AG04449 (cell line): ENCODE measurements around the gene NCAPH2.
A peak's percentile ranks its signal among the peaks of the same experiment; 100 is the strongest.

Experiments
- CTCF ChIA-PET: fragments of 350-600 bp; formaldehyde crosslinking; extraction: SDS; loops from one replicate; lab custom pipeline; 2021; ENCODE audit warnings: antibody characterized with exemption; lab: Yijun Ruan, JAX
- POLR2A ChIA-PET: fragments of 400-600, 350-600 bp; formaldehyde crosslinking; extraction: SDS; loops from one replicate; lab custom pipeline; 2020; ENCODE audit warnings: antibody characterized with exemption, inconsistent platforms; lab: Yijun Ruan, JAX
- DNase-seq: peaks from one replicate; pipeline ENCODE4 v3.0.0-alpha.2; 2010; ENCODE audit warnings: low read depth, low spot score
- H3K4me3 ChIP-seq: 2 replicates; pipeline ENCODE4 v1.5.1; 2011; ENCODE audit warnings: low read depth, mild to moderate bottlenecking, control low read depth, low read length
- TF ChIP-seq, protein P1 (sequence below): IDR thresholded peaks from one replicate; pipeline ENCODE4 v1.5.1; 2011; ENCODE audit warnings: mild to moderate bottlenecking, moderate library complexity, low read length, control low read depth, inconsistent platforms; ENCODE audit not compliant: insufficient read depth; ENCODE audit errors: missing control alignments

The NCAPH2 gene

DNA sequence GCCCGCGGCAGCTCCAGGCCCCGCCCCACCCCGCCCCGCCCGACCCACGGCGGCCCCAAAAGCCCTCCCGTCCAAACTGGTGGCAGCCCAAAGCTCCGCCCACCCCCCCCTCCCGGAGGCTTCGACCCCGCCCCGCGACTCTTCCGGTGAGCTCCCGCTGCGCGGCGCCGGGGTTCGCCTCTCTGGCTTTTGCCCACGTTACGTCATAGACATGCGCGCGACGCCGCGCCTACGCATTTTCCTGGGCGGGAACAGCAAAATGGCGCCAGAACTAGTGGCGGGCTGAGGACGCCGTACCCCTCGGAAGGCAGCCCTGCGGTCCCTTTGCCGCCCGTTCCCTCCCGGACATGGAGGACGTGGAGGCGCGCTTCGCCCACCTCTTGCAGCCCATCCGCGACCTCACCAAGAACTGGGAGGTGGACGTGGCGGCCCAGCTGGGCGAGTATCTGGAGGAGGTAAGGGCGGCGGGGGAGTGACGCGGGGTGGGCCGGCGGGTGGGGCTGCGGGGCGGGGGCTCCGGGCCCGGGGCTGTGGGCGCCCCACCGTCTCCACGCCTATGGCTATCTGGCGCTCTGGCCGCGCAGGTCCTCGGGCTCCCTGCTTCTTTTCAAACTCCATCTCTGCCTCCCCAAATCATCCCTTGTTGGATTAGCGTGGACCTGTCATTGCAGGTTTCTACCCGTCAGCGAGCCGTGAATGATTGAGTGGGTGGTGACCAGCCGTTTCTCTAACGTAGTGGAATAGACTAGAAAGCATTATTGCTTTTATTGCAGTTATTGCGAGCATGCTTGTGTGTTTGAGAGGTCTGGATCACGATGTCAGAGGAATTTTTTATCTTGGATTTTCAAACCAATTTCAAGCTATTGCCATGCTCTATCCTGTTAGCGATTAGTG lies at the start of gene NCAPH2:
NCAPH2 (plus strand) TSS at position 234 of the 894 bp plus-strand sequence; CDS start at position 348, 114 bp downstream.
- ChIA-PET POLR2A (interaction anchor here (0.7 to 1.9 kb wide), 5 partner anchors 10 to 64 kb away, joined by 3 to 25 read pairs (median 4); partner anchors contain the start of gene SCO2), CTCF (interaction anchor here (0.7 to 2.3 kb wide), 12 partner anchors 8 to 188 kb away, joined by 3 to 14 read pairs (median 4); partner anchors contain the start of genes SCO2 and SYCE3)
- TF ChIP-seq, protein P1, sequence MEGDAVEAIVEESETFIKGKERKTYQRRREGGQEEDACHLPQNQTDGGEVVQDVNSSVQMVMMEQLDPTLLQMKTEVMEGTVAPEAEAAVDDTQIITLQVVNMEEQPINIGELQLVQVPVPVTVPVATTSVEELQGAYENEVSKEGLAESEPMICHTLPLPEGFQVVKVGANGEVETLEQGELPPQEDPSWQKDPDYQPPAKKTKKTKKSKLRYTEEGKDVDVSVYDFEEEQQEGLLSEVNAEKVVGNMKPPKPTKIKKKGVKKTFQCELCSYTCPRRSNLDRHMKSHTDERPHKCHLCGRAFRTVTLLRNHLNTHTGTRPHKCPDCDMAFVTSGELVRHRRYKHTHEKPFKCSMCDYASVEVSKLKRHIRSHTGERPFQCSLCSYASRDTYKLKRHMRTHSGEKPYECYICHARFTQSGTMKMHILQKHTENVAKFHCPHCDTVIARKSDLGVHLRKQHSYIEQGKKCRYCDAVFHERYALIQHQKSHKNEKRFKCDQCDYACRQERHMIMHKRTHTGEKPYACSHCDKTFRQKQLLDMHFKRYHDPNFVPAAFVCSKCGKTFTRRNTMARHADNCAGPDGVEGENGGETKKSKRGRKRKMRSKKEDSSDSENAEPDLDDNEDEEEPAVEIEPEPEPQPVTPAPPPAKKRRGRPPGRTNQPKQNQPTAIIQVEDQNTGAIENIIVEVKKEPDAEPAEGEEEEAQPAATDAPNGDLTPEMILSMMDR = no peak
- H3K4me3 ChIP-seq = peak within 1 kb of the TSS; percentile 96
- DNase-seq = peak; percentile 58

DNA sequence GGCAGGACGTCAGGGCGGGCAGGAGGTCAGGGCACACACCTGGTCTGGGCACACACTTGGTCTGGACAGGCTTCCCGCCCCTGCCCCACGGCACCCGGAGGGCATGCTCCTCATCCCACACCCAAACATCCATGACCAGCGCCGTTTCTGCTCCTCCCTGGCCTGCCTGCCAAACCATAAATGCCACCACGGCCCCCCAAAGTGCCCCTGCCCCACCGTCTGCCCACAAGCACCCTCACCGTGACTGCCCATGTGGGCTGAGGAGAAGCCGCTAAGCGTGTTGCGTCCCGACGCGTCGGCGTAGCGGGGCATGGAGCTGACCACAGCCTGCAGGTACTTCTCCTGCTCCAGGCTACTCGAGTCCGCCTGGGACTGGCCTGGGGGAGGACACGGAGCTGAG lies 49.0 kb upstream of the NCAPH2 start:
- ChIA-PET CTCF (no interaction called here), POLR2A (no interaction called here)
- TF ChIP-seq, protein P1 = no peak

DNA sequence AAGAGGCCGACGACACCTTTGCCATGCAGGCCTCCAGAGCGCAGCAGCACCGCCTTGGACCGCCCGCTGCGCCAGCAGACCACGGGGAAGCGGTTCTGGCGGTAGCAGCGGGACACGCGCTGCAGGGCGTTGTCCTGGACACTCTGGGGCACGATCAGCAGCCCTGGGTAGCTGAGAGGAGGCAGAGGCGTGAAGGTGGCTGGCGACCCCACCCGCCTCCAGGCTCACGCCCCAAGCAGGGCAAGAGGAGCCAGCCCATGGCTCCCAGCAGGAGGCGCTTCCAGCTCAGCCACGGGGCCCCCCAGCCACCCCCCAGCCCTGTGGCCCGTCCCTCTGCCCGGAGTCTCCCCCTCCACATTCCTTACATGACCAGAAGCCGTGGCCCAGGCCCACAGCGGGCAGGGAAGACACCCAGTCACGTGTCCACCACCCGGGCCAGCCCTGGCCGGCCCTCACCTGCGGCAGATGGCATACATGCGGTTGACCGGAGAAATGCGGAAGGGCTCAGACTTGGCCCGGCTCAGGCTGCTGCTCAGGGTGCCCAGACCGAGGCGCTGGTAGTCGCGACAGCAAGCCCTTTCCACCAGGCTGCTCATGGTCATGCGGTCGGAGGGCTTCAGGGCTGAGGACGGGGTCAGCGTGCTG lies 48.4 kb upstream of the NCAPH2 start:
- H3K4me3 ChIP-seq = no peak overlapping the region
- DNase-seq = no peak
- ChIA-PET CTCF (interaction anchor here (0.6 kb wide), 1 partner anchor 161 kb away, joined by 4 read pairs; no protein-coding TSS in a partner anchor), POLR2A (no interaction called here)
- TF ChIP-seq, protein P1 = no peak

More for the DNA sequence above, 49.0 kb upstream of the NCAPH2 start:
- no peak for DNase-seq
- H3K4me3 ChIP-seq = no peak overlapping the region

- no peak overlapping the region for H3K4me3 ChIP-seq
- POLR2A ChIA-PET = no interaction called here
- CTCF ChIA-PET = interaction anchor here (1.0 kb wide), 1 partner anchor 160 kb away, joined by 3 read pairs; no protein-coding TSS in a partner anchor
- TF ChIP-seq, protein P1 = no peak
- no peak for DNase-seq
These were observed 47.1 kb upstream of the NCAPH2 start for GRCh38 chr22:50460938-50461337.

GRCh38 chr22:50461536-50461935 lies 46.5 kb upstream of the NCAPH2 start:
- TF ChIP-seq, protein P1 = no peak
- no peak overlapping the region for H3K4me3 ChIP-seq
- CTCF ChIA-PET = interaction anchor here (1.0 to 1.3 kb wide), 2 partner anchors 11 to 159 kb away, joined by 3 read pairs; no protein-coding TSS in a partner anchor
- POLR2A ChIA-PET = no interaction called here
- DNase-seq = no peak
